Bronchial epithelial cell (primary cell): ENCODE measurements around the gene BHLHE23. TPM values are rescaled to one million over a fixed set of nuclear protein-coding genes. Genes with fewer than 3 reads are reported as not detected.

Source experiments
- DNase-seq: peaks from one replicate; pipeline ENCODE4 v3.0.0-alpha.2; 2010; ENCODE audit warnings: low read depth
- FAIRE-seq: peaks from 2 replicates; lab custom pipeline; 2011; peaks lifted over from hg19 to GRCh38; lab: Jason Lieb, UNC
- H3K27me3 ChIP-seq: 2 replicates; pipeline ENCODE4 v1.5.1; 2011; ENCODE audit warnings: low read length; ENCODE audit not compliant: control insufficient read depth, insufficient read depth
- H3K36me3 ChIP-seq: 2 replicates; pipeline ENCODE4 v1.5.1; 2011; ENCODE audit warnings: low read length; ENCODE audit not compliant: control insufficient read depth, insufficient read depth
- H3K4me3 ChIP-seq: 2 replicates; pipeline ENCODE4 v1.5.1; 2011; ENCODE audit warnings: mild to moderate bottlenecking, low read depth, low read length, control low read depth
- CTCF ChIP-seq: IDR thresholded peaks from 2 replicates; pipeline ENCODE4 v1.5.1; 2011; ENCODE audit warnings: mild to moderate bottlenecking, moderate library complexity, low read length, control low read depth, inconsistent platforms; ENCODE audit not compliant: insufficient read depth, severe bottlenecking
- total RNA-seq: library from RNA; depleted of rRNA; stranded (reverse); fragments of >200 nt; gene quantifications from 2 replicates; pipeline ENCODE4 v1.2.1, GENCODE V29; 2014

The BHLHE23 gene
- total RNA-seq, 1 donor from 2014 or later, result not detected

GRCh38 chr20:63025534-63026331 lies 19.0 kb upstream of the BHLHE23 start:
- no peak for TF ChIP-seq CTCF

GRCh38 chr20:63024573-63025392 lies 18.0 kb upstream of the BHLHE23 start:
- FAIRE-seq (peak; percentile 28), DNase-seq (no peak)
- Histone ChIP-seq H3K36me3 (no peaks in the 10 kb centered on the region), H3K4me3 (no peak overlapping the region), H3K27me3 (peaks cover 20% of the 10 kb centered on the region)
- TF ChIP-seq CTCF, result no peak

More at GRCh38 chr20:63025534-63026331, 19.0 kb upstream of the BHLHE23 start:
- no peak for FAIRE-seq
- DNase-seq, result peak; percentile 7
- H3K36me3 ChIP-seq, result no peaks in the 10 kb centered on the region
- H3K27me3 ChIP-seq, result peaks cover 20% of the 10 kb centered on the region
- H3K4me3 ChIP-seq, result no peak overlapping the region

GRCh38 chr20:63023936-63024571 lies 17.3 kb upstream of the BHLHE23 start:
- TF ChIP-seq CTCF, result no peak
- H3K4me3 ChIP-seq, result no peak overlapping the region
- DNase-seq, result no peak
- no peaks in the 10 kb centered on the region for H3K36me3 ChIP-seq
- peaks cover 20% of the 10 kb centered on the region for H3K27me3 ChIP-seq
- FAIRE-seq, result no peak

- Histone ChIP-seq H3K27me3 (peaks cover 18% of the 10 kb centered on the region), H3K36me3 (no peaks in the 10 kb centered on the region), H3K4me3 (no peak overlapping the region)
- DNase-seq (no peak), FAIRE-seq (no peak)
- no peak for TF ChIP-seq CTCF
These were observed 16.5 kb upstream of the BHLHE23 start for GRCh38 chr20:63023071-63023935.

GRCh38 chr20:63022501-63022900 lies 15.7 kb upstream of the BHLHE23 start:
- Histone ChIP-seq H3K4me3 (no peak overlapping the region), H3K36me3 (no peaks in the 10 kb centered on the region), H3K27me3 (peaks cover 12% of the 10 kb centered on the region)
- no peak for FAIRE-seq
- DNase-seq, result no peak
- TF ChIP-seq CTCF, result no peak
